Stimulated activated naive CD8-positive, alpha-beta T cell treated with anti-CD3 and anti-CD28 coated beads, Interleukin-15, Interleukin-2, amounts not matched to agents 100 U/mL and 50 U/mL, for 24 hours (primary cell): ENCODE results near the gene MLXIP.
A peak's percentile ranks its signal among the peaks of the same experiment; 100 is the strongest.

Experiments
- ATAC-seq: fragments of 150-1000 bp; cut with Tn5 transposase; one replicate; pipeline ENCODE4 v1.10.0; 2021
- DNase-seq: peaks from one replicate; pipeline ENCODE4 v3.0.0; 2021

The MLXIP gene

DNA sequence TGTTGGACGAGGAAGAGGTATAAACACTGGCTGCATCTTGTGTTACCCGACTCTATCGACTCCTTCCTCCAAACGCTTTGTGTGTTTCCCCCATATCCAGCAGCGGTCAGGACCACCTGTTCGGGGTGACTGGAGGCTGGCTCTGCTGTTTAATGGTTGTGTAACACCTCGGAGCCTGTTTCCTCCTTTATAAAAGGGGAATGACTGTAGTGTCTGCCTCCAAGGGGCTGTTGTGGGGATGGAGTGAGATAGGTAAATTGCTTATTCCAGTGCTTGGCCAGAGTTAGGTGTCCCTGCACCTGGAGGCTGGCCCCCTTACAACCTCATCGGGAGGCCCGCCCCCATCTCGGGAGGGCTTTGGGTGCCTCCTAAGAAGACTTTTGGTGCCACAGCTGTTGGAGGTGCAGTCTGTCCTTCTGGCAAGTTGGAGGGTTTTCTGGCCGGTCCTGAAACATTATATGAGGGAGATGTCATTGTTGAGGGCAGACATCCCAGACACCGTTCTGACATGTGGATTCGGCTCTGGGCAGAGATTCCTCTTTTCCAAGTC is 1.1 kb downstream of the MLXIP start:
- no peak for ATAC-seq
- peak; percentile 29 for DNase-seq

DNA sequence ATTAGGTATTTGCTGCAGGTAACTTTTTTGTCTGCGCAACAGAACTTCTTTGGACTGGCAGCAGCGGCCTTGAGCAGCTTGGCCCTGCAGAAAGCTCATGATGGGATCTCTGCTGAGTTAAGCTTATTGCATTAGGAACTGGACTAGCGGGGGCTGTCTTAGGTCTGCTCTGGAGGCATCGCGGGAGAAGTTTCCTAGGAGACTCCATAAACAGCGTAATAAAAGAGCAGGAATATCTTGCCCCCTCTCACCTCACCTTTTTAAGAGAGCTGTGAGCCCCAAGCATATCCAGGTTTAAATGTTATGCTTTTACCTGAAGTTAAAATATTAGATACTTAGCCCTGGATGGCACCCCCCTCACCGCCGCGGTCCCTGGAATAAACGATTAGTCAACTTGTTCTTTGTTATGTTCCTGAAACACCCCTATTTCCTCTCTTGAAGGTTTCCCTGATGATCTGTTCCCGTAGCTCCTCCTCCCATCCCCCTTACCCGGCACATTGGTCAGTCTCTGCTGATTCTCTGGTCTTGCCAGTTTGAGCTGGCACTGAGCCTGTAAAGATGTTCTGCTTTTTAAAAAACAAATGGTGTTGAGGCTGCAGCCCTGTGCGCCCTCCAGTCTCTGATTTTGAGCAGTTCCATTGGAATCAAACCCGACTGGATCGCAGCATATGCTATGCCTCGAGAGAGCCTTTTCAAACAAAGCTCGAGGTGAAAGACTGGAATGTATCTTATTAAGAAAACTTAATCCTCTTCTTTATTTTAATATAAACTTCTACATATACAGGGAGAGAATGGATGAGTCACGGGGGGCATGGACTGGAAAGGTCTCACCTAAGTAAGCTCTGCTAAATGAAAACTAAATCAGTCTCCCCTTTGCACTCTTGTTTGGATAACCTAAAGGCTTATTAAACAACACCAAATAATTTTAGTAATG is 1.9 kb downstream of the MLXIP start:
- peak; percentile 41 for DNase-seq
- ATAC-seq = no peak

- peak; percentile 36 for DNase-seq
These were observed 2.6 kb downstream of the MLXIP start for GRCh38 chr12:122081083-122081696.

DNA sequence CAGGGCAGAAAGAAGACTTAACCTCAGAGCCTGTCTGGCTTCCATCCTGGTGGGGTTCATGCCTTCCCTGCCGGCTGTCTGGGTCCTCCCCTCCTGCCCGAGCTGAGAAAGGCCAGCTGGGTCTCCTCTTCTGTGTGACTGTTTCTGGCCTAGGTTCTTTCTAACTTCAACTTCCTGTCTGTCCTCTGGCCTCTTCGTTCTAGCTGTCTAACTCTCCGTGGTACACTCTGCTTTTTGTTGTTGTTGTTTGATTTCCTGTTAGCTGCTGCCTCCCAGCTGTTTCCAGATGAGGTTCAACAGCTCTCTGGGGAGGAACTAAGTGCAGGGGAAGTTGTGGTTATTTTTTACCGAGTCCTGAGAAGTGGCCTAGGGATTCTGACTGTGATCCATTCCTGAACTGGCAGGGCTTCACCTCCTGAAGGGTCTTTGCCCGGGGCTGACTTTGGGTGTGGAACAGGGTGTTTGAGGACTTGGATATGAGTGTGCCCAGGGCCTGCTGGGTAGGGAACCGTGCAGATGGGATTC is 3.2 kb downstream of the MLXIP start:
- no peak for DNase-seq

More at GRCh38 chr12:122081083-122081696, 2.6 kb downstream of the MLXIP start:
- ATAC-seq = peak; percentile 53

GRCh38 chr12:122082621-122083356 is 4.2 kb downstream of the MLXIP start:
- DNase-seq (peak; percentile 39), ATAC-seq (no peak)

More for the DNA sequence above, 3.2 kb downstream of the MLXIP start:
- no peak for ATAC-seq

- DNase-seq (no peak), ATAC-seq (no peak)
These were observed 6.4 kb downstream of the MLXIP start for GRCh38 chr12:122084857-122085405.

DNA sequence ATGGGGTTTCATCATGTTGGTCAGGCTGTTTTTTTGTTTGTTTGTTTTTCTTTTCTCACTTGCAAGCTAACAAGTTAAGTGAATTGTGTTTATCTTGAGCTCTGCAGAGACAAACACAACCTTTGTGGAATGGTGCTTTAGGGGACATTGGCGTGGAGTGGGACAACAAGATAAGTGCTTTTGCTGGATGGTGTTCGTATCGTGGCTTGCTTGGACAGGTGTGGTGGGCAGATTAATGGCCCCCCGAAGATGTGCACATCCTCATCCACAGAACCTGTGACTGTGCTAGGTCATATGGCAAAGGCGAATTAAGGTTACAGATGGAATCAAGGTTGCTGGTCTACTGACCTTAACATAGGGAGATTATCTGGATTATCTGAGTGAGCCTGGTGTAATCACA is 7.0 kb downstream of the MLXIP start:
- ATAC-seq (no peak), DNase-seq (no peak)

DNA sequence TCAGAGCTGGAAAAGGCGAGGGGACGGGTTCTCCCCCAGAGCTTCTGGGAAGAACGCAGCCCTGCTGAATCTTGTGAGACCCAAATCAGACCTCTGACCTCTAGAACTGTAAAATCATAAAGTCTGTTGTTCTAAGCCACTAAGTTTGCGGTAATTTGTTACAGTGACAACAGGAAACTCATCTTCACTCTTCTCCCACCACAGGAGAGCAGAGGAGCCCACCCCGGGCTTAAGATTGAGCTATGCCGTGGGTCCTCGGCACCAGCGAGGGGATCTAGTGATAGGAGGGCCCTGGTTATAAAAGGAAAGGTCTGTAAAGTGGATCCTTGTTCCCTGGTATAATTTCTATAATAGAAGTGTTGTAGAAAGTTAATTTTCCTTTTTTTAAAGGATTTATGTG is 7.6 kb downstream of the MLXIP start:
- no peak for DNase-seq
- no peak for ATAC-seq

GRCh38 chr12:122086641-122087285 is 8.2 kb downstream of the MLXIP start:
- DNase-seq = no peak
- ATAC-seq = no peak

GRCh38 chr12:122087431-122088178 is 9.0 kb downstream of the MLXIP start:
- DNase-seq = no peak
- ATAC-seq = no peak

DNA sequence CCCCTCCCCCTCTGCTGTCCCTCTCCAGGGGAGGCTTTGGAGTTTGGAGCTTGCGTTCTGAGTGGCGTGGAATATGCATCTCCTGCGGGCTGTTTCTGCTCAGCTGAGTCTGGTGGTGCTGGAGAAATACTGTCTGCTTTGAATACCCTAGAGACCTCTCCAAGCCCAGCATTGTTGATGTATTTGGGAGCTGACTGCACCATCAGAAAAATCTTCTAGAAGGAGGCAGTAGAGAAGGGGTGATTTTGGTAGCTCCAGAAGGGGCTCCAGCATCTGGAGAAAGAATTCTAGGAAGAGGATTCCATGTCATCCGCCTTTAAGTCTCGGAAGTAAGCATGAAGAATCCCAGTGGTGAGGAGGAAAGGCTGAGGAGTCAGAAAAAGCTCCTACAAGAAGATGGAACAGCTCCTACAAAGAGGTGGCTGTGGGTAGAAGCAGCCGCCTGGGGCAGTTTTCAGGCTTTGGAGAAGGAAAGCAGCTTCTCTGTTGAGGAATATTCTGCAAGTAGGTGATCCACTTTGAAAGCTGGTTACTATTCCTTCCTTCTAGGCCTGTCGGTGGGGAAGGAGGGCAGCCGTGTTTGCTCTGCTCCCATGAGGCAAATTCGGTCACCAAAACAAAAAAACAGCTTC is 9.7 kb downstream of the MLXIP start:
- no peak for DNase-seq

DNA sequence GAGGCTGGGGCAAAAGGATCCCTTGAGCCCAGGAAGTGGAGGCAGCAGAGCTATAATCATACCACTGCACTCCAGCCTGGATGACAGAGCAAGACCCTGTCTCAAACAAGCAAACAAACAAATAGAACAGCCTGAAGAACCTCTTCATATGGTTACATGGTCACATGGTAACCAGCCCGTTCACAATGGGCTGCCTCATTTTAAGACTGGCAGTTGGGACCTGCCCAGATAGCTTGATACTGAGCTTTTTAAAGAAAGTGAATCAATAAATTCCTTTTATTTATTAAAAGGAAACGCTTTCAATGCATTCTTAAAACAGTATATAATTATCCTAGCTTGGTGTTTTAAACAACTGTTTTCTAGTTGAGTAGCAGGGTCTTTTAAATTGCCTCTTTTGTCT is 10.5 kb downstream of the MLXIP start:
- DNase-seq = no peak
- no peak for ATAC-seq

More for the DNA sequence above, 9.7 kb downstream of the MLXIP start:
- ATAC-seq = no peak

DNA sequence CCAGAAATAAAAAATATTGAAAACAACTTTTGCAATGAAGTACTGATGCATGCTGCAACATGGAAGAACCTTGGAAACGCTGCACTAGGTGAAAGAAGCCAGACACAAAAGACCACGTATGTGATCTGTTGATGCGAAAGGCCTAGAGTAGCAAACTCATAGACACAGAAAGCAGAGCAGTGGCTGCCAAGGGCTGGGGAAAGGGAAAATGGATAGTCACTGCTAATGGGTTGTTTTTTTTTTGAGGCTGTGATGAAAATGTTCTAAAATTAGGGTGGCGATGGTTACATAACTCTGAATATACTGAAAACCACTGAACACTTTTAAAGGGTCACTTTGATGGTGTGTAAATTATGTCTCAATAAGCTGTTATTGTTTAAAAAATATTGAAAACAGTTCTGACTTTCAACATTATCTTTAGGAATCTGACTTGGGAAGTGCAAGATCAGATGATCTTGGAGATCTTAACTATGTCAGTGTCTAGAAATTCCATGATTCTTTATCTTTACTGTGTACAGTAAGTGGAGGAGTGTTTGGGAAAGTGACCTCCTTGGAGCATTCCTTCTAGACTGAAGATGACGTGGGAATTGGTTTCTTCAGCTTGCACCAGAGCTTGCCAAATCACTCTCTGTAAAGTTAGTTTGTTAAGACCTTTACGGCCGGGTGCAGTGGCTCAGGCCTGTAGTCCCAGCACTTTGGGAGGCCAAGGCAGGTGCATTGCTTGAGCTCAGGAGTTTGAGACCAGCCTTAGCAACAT is 12.4 kb downstream of the MLXIP start:
- DNase-seq (no peak), ATAC-seq (no peak)

- DNase-seq = no peak
- no peak for ATAC-seq
These were observed 14.7 kb downstream of the MLXIP start for GRCh38 chr12:122093098-122093883.

DNA sequence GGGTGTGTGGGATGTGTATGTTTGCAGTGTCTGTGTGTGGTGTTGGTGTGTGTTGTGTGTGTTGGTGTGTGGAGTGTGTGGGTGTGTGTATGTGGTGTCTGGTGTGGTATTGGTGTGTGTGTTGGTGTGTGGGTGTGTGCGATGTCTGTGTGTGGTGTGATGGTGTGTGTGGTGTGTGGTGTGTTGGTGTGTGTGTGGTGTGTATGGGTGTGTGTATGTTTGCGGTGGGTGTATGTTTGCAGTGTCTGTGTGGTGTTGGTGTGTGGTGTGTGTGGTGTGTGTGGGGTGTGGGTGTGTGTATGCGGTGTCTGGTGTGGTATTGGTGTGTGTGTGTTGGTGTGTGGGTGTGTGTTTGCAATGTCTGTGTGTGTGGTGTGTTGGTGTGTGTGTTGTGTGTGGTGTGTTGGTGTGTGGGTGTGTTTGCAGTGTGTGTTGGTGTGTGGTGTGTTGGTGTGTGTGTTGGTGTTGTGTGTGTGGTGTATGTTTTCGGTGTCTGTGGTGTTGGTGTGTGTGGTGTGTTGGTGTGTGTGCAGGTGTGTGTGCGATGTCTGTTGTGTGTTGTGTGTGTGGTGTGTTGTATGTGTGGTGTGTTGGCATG is 15.7 kb downstream of the MLXIP start:
- ATAC-seq = no peak

DNA sequence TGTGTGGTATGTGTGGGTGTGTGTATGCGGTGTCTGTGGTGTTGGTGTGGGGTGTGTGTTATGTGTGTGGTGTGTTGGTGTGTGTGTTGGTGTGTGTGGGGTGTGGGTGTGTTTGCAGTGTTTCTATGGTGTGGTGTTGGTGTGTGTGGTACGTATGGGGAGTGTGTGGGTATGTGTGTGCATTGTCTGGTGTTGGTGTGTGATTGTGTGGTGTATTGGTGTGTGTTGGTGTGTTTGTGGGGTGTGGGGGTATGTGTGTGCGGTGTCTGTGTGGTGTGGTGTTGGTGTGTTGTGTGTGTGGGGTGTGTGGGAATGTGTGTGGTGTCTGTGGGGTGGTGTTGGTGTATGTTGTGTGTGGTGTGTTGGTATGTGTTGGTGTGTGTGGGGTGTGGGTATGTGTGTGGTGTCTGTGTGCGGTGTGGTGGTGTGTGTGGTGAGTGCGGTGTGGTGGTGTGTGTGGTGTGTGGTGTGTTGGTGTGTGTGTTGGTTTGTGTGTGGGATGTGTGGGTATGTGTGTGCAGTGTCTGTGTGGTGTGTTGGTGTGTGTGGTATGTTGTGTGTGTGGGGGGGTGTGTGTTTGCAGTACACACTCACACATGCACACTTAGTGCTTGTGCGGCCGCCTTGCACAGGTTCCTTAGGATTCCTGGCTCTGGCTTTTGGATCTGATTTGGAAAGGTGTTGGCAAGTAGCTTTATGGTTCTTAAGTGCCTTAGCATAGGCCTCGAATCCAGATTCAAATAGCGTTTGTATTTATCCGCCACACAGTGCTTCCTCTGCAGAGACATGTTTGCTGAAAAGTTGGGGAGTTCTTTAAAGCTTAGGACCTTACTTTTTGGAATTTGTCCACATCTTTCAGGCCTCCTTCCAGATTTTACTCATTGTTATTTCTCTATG is 16.4 kb downstream of the MLXIP start:
- DNase-seq (no peak), ATAC-seq (no peak)

More for the DNA sequence above, 15.7 kb downstream of the MLXIP start:
- no peak for DNase-seq

DNA sequence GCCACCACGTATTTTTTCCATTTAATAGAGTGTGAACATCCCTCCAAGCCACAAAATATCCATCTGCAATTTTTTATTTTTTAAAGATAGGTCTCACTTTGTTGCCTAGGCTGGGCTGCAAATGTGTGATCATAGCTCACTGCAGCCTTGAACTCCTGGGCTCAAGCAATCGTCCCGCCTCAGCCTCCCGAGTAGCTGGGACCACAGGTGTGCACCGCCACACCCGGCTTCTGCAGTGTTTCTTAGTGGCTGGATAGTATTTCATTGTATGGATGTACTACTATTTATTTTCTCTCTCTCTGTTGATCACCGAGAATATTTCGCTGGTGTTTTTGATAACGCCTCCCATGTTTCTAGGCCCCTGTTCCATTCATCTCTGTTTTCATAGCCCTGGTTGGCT is 17.5 kb downstream of the MLXIP start:
- ATAC-seq (no peak), DNase-seq (no peak)
